Measurements from ENCODE around the gene NNMT.

The NNMT gene

DNA sequence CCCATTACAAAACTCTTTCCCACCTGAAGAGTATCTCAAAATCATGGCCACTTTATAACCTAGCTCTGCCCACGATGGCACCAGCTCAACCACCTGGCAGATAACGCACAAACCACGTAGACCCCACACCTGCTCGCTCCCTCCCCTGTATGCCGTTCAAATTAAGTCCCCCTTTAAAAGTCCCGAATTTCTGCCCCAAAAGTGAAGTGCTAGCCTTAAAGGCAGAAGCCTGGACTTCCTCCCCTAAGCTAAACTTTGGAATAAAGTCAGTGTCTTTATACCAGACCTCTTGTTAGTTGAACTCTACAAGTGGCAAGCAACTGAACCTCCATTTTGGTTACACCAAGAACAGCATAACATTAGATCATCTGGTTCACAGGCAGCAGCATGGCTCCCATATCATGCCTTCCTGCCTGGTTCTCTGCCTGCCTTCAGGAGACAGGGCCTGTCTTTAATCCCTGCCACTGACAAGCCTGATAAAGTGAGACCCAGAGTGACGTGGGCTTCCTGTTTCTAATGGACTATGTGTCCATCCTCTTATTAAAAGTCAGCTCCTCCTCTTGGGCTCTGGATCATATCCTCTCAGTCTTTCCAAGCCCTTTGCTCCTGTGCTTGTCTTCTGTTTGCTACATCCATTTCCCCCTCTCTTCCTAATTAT, 32.6 kb upstream of the NNMT start:
- no peak for DNase-seq (ENCODE audit: low spot score)

DNA sequence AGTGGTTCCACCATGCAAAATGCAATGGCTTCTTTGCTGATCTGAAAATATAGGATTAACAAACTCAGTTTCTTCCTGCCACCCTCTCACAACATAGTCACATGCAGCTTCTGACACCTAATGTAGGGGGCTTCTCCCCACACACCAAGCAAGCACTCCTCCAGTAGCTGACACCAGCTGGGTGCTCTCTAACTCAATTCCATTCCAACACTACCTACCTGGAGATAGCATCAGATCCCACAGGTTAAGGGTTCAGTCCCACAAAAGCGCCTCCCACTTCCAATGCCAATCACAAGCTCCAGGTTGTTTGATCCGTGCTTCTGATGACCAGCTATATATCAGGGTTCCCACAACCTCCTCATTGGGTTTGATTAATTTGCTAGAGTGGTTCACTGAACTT, 31.8 kb upstream of the NNMT start:
- DNase-seq (ENCODE audit: low spot score): no peak

DNA sequence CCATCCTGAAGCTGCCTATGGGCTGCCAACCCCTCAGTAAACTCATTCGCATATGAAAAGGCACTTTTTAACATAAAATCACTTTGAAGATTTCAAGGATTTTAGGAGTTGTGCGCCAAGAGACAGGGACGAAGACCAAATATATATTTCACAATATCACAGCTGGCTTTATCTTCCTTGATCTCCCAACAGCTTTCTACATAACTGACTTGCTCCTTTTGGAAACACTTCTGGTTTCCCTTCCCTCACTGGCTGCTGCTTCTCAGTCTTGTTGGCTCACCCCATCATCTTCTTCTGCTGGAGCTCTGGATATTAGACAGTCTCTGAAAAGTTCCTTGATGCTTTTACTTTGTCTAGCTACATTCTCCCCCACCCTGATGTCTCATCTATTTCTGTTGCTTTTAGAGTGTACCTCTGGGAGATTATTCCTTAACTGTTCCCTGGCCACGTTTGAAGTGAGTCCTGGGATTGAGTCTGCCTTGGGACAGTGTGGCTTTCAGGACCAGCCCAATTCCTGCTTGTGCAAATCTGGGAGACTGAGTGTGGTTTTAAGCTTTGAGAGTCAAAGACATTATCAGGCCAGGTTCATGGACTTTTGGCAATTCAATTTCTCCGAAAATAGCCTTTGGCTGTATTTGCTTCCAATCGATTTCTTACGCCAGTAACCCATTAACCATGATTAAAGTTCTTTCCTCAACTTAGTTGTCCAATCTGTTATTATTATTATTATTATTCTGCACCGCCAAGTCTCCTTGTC, 30.9 kb upstream of the NNMT start:
- no peak for DNase-seq (ENCODE audit: low spot score)

DNA sequence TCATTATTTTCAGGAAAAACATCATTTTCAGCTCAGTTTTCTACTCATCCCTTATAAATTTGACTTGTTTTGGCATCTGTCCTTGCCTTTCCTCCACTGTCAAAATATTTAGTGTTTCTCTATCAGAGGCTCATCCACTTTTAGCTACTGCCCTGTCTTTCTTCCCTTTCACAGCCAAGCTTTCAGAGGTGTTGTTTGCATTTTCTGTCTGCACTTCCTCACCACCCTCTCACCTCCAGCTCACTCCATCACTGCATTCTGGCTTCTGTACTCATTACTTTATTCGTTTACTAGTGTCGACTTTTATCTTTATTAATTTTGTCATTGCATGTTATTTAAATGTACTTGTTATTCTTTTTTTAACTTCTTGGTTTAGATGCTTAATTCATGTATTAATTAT, 26.7 kb upstream of the NNMT start:
- DNase-seq (ENCODE audit: low spot score): no peak

DNA sequence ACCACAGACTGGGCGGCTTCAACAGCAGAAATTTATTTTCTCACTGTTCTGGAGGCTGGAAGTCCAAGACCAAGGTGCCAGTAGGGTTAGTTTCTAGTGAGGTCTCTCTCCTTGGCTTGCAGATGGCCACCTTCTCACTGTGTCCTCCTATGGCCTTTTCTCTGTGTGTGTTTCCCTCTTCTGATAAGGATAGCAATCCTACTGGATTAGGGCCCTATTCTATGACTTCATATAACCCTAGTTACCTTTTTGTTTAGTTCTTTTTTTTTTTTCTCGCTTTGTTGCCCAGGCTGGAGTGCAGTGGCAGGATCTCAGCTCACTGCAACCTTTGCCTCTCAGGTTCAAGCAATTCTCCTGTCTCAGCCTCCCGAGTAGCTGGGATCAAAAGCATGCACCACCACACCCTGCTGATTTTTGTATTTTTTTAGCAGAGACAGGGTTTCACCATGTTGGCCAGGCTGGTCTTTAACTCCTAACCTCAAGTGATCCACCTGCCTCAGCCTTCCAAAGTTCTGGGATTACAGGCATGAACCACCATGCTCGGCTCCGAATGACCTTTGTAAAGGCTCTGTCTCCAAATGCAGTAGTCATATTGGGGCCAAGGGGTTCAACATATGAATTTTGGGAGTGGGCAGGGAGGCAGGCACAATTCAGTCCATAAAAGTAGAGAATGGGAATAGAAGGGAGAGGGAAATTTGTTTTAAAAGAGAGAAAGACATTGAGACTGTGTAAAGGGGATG, 25.5 kb upstream of the NNMT start:
- no peak for DNase-seq (ENCODE audit: low spot score)

DNA sequence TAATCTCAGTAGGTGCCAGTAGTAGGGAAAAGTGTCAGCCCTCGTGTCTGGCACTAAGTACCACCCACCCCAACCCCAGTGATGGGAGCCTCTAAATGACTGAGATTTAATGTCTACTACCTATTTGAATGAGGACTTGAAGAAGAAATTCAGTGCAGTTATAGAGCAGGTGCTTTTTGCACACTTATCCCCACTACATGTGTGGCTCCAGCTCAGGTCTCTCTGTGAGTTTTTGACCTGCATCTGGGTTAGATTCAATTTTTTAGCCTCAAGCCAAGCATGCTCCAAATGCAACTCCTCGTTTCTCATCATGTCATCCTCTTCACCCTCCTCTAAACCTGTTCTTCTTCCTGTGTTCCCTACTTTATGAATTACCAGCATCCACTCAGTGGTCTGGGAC, 24.9 kb upstream of the NNMT start:
- DNase-seq (ENCODE audit: low spot score): no peak

DNA sequence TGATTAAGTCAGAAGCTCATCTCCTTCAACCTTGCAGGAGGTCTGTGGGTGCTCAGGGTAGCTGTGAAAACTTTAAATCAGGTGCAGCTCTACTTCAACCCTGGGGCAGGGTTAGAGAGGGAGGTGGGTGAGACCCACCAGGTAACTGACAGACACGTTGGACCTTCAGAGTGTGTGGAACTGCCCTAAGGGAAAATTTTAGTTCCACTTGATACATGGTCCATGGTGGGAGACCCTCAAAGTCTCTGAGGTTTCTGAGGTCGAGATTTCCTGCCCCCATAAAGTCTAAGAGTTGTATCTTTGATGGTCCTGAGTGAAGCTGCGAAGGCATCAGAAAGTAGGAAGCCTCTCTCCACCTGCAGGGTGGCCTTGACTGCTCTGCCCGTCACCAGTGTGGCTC, 23.9 kb upstream of the NNMT start:
- DNase-seq (ENCODE audit: low spot score): no peak

DNA sequence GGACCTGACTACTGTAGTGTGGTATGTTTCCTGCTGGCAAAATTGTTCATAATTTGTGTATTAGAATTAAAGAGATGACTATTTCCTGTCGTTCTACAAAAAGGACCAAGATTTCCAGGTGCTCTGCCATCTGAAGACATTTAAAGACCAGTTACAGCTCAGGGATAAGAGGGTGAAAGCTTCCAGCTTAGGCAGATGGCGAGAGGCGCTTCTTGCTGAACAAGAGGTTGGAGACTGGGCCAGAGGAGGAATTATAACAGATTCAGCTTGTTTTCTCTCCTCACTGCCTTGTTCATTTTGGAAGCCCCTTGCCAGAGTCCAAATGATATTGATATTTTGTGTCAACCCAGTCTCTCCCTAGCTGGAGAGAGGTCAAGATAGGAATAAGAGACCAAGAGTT, 23.1 kb upstream of the NNMT start:
- DNase-seq (ENCODE audit: low spot score): peak; percentile 82

DNA sequence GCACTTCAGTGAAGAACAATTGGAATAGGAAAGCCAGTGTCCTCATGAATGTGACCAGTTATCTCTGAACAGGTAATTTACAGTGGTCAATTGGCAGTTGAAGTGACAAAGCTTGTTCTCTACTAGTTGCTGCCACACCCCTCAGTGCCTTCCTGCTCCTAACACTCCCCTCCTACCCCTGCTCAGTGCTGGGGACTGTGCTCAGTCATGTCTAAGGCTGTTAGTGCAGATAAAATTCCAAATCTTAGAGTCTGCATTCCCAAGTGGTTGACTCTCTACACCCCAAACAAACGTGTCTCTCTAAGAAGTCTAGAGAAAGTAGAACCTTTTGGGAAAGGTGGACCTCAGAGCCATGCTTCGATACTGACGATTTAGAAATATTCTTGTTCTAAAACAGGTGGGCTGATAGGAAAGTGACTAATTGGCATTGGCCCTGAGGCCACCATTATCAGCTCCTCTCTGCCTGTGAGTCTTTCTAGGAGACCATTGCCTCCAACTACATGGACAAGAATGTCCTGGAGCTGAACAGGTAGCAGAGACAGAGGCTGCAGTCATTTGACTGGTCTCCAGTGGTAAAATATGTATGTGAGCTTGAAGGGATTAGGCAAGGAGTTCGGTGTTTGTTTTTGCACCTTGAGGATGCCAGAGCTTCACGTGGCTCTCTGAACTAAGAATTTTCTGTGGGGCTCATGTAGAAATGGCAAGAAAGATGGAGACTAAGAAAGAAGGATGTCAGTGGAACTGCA, 22.1 kb upstream of the NNMT start:
- no peak for DNase-seq (ENCODE audit: low spot score)

DNA sequence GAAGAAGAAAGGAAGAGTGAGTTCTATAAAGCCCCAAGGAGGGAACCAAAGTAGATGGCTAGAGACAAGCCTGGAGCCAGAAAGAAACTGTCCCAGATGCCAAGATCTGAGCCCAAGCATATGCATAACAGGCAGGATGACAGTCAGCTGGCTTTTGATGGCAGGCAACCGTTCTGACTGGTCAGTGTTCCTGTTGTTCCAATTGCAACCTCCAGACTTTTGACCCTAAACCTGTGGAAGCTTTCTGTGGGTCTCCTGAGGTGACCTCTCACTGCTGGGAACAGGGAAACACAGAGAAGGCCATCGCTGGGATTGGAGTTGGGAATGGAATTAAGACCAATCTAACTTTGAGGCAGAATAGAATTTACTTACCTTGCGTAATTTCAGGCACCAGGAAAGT, 21.6 kb upstream of the NNMT start:
- no peak for DNase-seq (ENCODE audit: low spot score)

DNA sequence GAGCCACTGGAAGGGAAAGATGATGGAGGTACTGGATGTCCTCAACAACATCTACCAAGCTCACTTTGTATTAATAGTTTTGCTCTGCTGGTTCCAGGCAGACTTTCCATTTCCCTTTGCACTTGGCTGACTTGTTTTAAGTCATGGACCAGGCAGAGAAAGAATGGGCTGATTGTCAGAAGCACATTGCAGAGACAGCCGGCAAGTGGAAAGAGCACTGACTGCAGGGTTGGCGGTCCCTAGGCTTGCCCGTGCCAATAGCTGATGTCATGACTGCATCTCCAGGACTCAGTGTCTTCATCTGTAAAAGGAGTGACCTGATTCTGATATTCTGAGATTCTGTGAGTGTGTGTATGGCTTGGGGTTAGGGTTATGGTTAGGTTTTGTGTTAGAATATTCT, 20.9 kb upstream of the NNMT start:
- DNase-seq (ENCODE audit: low spot score): peak; percentile 90

DNA sequence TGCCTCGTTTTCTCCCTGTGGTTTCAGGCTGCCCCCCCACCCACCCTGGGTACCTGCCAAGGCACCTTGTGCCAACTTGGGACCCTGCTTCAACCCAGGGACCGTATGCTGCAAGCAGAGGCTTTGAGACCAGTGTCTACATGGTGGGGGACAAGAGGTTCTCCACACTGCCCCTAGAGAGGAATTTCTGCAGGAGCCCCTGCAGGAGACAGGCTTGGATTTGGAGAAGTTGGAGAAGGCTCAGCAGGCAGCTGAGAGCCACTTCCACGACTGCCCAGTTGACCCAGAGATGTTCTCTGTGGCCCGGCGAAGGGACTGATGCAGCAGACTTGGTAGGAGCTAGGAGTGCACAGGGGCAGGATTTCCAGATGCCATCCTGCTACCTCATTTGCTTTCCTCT, 20.1 kb upstream of the NNMT start:
- DNase-seq (ENCODE audit: low spot score): no peak

DNA sequence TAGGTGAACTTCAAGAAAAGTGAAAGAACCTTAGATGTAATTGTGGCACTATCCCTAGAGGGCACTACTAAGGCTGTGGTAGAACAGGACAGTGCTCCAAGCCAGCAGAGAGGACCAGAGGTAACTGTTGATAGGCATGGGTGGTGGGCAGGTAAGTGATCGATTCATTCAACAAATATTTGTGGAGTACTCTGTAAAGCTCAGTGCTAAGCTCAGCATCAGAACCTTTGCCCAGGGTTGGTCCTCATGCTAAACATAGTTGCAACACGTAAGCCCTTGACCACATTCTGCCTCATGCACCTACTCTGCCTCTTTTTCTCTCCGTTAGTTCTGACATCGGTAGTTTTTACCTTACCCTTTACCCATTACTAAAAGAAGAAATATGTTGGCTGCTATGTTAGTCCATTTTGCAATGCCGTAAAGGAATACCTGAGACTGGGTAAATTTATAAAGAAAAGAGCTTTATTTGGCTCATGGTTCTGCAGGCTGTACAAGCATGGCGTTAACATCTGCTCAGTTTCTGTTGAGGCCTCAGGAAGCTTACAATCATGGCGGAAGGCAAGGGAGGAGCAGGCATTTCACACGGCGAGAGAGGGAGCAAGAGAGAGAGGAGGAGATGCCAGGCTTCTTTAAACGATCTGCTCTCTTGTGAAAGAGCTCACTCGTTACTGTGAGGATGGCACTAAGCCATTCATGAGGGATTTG, 18.4 kb upstream of the NNMT start:
- no peak for DNase-seq (ENCODE audit: low spot score)

DNA sequence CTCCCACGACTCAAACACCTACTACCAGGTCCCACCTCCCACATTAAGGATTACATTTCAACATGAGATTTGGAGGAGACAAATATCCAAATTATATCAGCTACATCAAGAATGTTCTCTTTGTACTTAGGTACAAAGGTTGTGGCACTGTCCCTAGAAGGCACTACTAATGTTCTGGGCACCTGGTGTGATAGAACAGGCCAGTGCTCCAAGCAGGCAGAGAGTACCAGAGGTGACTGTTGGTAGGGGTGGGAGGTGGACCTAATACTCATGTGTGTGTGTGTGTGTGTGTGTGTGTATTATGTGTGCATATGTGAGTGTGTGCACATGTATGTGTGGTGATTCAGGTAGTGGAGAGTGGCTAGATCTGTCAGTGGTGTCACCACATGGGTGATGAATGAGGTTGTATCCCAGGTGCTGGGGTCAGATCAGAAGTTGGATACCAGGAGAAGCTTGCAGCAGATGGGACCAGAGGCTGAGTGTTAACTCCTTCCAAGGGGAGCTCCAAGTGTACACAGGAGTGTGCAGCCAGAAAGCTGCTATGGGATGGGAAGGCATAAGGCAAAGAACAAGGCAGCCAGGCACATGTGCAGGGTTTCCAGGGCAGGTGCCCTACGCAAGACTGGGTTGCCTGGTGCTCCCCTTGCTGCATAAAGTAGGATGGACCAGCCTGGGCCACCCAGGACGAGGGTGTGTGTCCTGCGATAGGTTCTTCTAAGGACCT, 17.7 kb upstream of the NNMT start:
- no peak for DNase-seq (ENCODE audit: low spot score)

DNA sequence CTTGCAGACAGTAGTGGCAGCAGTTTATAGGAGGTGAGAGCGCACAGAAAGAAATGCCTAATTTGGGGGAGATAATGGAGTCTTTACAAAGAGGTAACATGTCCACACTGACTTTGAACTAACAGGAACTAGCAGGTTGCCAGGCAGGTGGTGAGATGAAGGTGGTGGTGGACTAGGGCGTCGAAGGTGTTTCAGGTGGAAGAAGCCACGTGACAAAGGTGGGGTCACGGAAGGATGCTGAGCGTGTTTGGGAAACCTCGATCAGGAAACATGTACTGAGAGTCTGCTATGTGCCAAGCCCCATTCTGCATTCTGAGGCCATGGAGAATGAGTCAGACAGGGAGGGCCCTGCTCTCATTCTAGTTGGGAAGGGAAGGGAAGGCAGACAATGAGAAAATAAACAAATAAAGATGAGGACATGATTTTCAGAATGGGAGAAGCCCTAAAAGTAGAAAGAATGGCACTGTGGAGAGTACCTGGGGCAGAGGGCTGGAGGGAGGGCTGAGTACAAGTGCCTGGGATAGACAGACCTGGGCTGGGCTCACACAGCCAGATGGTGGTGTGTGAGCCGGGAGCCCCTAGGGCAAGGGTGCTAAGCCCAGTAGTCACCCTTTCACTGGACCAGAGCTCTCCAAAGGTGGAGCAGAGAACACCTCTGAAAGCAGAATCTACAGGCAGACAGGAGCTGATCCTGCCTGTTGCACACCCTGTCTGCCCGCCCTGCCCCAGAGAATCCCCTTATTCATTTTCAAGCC, 16.2 kb upstream of the NNMT start:
- no peak for DNase-seq (ENCODE audit: low spot score)

DNA sequence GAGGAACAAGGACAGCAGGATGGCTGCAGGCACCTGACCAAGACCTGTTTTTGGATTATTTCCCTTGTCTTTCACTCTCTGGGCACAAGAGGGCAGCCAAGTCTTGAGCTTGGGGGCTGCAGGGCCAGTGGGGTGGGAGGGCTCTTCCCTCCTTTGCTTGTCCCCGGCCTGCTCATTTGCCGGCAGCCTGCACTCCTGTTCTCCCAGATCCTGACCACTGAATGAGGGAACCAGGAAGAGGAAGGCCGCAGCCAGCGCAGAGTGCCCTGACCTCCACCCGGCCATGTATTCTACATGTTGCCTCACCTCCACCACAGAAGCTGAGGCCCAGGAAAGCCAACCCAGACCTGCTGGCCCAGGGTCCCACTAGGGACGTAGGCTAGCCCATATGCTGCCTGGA, 15.5 kb upstream of the NNMT start:
- DNase-seq (ENCODE audit: low spot score): peak; percentile 58

DNA sequence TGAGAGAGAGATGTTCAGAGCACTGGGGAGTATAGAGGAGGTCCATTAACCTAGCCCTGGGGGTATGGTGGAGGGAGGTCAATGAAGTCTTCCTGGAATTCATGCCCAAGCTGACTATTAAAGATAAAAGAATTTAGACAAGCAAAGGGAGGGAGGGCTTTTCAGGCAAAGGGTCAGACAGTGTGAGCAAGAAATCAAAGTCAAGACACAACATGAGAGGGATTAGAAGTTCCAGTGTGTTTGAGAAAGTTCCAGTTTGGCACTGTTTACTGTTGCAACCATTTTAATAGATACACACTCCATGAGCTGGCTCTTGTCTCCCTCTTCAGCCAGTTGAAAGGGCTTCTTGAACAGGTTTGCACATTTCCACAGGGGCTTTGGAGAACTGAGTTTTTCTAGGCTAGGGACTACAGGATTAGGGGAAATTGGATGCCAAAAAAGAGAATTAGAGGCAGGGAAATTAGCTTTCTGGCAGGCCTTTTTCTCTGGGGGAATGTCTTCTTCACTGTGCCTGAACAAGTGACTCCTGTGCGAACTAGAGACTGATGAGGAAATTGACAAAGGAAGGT, 14.7 kb upstream of the NNMT start:
- DNase-seq (ENCODE audit: low spot score): no peak

DNA sequence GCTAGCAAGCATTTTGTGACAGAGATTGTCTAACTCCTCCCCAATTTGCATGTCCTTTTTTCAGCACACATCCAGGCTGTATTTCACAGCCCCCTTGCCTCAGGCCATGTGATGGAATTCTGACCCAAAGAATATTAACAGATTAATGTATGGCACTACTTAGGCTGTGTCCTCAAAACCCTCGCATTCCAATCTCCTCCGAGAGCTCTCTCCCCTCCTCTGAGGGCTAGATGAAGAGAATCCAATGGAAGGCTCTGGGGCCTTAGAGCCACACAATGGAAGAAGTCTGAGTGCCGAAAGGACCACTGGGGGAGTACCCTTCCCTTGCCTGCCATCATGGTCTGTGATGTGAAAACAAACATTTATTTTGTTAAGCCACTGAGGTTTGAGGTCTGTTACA, 13.7 kb upstream of the NNMT start:
- no peak for DNase-seq (ENCODE audit: low spot score)

DNA sequence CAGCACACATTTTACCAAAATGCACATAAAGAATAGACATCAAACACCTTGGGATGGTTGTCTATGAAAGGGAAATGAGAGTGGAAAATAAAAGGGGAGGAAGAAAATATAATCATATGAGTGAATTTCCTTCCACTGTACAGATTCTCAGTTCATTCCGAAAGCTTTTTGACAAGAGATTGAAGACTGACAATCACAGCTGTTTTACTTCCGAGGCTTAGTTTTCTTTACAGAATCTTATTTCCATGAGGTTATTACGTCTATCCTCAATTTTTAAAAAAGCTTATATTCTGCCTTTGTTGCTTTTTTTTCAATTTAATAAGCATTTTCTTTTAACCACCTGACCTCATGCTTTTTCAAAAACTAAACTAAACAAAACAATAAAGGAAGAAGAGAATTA, 12.8 kb upstream of the NNMT start:
- DNase-seq (ENCODE audit: low spot score): no peak

DNA sequence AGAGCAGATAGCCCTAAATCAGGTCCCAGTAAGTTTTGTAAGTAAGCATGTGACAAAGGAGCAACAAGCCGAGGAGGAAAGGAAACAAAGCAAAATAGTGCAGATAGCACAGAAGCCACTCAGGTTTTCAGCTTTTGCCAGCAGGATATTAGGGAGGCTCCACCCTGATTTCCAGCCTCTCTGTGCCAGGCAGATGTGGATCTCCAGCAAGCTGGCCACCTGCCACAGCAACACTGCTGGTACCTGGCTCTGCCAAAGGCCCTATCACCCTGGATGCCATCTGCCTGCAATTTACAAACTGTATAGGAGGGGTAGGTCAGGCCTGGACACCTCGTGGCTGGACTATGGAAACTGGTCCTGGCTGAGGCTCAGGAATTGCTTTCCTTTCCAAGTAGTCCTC, 12.2 kb upstream of the NNMT start:
- no peak for DNase-seq (ENCODE audit: low spot score)

All from cerebellar cortex (tissue), 1 donor.